Measurements from ENCODE around the gene KLHL40. TPM values are rescaled to one million over a fixed set of nuclear protein-coding genes. Genes with fewer than 3 reads are reported as not detected.

Gene KLHL40
- total RNA-seq, 1 donor from 2014 or later, result not detected

DNA sequence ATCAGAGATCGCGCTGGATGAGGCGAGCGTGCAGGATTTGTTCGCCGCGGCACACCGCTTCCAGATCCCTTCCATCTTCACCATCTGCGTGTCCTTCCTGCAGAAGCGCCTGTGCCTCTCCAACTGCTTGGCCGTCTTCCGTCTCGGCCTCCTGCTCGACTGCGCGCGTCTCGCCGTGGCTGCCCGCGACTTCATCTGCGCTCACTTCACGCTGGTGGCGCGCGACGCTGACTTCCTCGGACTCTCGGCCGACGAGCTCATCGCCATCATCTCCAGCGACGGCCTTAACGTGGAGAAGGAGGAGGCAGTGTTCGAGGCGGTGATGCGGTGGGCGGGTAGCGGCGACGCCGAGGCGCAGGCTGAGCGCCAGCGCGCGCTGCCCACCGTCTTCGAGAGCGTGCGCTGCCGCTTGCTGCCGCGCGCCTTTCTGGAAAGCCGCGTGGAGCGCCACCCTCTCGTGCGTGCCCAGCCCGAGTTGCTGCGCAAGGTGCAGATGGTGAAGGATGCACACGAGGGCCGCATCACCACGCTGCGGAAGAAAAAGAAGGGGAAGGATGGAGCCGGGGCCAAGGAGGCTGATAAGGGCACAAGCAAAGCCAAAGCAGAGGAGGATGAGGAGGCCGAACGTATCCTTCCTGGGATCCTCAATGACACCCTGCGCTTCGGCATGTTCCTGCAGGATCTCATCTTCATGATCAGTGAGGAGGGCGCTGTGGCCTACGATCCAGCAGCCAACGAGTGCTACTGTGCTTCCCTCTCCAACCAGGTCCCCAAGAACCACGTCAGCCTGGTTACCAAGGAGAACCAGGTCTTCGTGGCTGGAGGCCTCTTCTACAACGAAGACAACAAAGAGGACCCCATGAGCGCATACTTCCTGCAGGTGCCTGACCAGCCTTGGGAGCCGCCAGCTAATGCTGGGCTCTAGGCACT is 819 bp downstream of the KLHL40 start:
- no peaks in the 10 kb centered on the region for H3K36me3 Mint-ChIP-seq (ENCODE audit: low read depth)
- peaks cover 2% of the 10 kb centered on the region for H3K4me1 Mint-ChIP-seq
- H3K4me3 Mint-ChIP-seq, result peak overlapping the region; percentile 25
- intact Hi-C loops (cut with micrococcal nuclease), result no loop called here
- H3K9me3 Mint-ChIP-seq, result no peaks in the 10 kb centered on the region
- H3K27ac Mint-ChIP-seq, result no peak overlapping the region
- H3K27me3 Mint-ChIP-seq, result peaks cover 15% of the 10 kb centered on the region
- DNase-seq, result no peak

DNA sequence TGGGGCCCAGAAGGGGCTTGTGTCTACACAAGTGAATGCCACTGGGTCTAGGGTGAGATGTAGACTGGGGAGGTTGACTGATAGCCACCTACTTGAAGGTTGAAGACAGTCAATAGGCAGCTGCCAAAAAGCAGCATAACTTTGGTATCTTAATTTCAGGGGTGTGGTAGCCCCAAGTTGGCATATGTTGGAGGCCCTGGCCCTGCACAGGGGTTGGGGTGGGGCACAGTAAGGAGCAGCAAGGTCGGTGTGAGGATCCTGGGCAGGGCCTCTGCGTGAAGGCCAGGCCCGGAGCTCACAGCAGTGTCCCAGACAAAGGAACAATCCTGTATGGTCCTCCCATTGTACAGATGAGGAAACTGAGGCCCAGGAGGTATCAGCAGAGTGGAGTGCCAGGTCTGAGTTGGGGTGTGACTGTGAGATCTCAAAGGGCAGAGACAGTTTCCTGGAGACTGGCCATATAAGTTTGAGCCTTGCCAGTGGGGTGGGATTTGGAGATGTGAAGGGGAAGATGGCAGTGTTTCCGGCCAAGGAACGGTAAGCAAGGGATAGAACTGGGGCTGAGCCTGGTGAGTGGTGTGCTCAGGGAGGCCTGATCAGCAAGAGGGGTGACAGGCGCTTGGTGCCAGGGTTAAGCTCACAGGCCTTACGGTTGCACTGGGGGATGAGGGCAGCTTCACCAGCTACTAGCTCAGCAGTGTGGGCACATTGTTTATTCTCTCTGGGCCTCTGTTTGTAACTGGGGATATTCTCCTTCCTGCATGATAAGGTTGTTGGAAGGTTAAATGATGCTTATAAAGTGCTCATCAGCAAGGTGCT is 1.7 kb downstream of the KLHL40 start:
- Mint-ChIP-seq H3K36me3 (ENCODE audit: low read depth) (no peaks in the 10 kb centered on the region), H3K9me3 (no peaks in the 10 kb centered on the region), H3K27ac (no peak overlapping the region), H3K27me3 (peaks cover 12% of the 10 kb centered on the region), H3K4me1 (peaks cover 2% of the 10 kb centered on the region), H3K4me3 (no peak overlapping the region)
- intact Hi-C loops (cut with micrococcal nuclease), result no loop called here
- DNase-seq, result no peak

DNA sequence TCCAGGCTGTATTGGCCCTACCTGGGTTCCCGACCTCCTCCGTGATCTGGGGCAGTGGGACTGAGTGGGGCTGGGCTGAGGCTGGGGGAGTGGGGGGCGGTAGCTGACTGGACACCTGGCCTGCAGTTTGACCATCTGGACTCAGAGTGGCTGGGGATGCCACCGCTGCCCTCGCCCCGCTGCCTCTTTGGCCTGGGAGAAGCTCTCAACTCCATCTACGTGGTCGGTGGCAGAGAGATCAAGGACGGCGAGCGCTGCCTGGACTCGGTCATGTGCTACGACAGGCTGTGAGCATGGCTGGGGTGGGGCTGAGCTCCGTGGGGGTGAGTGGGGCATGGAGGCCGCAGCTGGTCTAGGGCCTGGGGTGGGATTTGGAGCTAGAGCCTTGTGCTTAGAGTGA is 2.7 kb downstream of the KLHL40 start:
- Mint-ChIP-seq H3K27me3 (peaks cover 12% of the 10 kb centered on the region), H3K27ac (no peak overlapping the region), H3K4me1 (peaks cover 2% of the 10 kb centered on the region), H3K36me3 (ENCODE audit: low read depth) (no peaks in the 10 kb centered on the region), H3K4me3 (no peak overlapping the region), H3K9me3 (no peaks in the 10 kb centered on the region)
- DNase-seq, result no peak
- intact Hi-C loops (cut with micrococcal nuclease), result no loop called here

DNA sequence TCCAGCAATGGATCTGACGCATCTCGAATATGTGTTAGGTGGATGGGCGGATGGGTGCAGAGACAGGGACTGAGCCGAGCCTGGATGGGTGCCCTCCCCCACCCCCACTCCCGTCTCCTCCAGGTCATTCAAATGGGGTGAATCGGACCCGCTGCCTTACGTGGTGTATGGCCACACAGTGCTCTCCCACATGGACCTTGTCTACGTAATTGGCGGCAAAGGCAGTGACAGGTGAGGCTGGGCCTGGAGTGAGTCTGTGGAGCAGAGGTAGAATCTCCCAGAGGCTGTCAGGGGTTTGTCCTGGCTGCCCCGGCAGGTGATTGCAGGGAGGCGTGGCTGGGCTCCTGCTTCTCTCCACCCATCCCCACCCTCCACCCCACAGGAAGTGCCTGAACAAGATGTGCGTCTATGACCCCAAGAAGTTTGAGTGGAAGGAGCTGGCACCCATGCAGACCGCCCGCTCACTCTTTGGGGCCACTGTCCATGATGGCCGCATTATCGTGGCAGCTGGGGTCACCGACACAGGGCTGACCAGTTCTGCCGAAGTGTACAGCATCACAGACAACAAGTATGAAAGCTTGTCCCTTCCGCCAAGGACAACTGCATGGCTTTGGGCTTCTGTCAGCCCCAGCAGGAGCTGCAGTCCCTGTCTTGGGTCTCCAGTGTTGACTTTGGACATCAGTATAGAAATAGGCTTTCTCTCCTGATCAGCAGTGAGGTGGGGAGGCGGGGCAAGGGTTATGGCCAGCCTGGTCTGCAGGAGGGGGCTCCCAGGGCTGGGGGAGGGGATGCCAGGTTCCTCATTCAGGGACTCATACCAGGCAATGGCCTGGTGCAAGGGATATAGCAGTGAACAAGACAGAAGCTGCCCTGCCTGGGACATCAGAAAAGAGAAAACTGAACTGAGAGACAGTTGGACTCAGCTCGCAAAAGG is 3.4 kb downstream of the KLHL40 start:
- Mint-ChIP-seq H3K9me3 (no peaks in the 10 kb centered on the region), H3K4me3 (no peak overlapping the region), H3K4me1 (peaks cover 2% of the 10 kb centered on the region), H3K27ac (no peak overlapping the region), H3K36me3 (ENCODE audit: low read depth) (no peaks in the 10 kb centered on the region), H3K27me3 (peaks cover 12% of the 10 kb centered on the region)
- intact Hi-C loops (cut with micrococcal nuclease), result no loop called here
- no peak for DNase-seq

DNA sequence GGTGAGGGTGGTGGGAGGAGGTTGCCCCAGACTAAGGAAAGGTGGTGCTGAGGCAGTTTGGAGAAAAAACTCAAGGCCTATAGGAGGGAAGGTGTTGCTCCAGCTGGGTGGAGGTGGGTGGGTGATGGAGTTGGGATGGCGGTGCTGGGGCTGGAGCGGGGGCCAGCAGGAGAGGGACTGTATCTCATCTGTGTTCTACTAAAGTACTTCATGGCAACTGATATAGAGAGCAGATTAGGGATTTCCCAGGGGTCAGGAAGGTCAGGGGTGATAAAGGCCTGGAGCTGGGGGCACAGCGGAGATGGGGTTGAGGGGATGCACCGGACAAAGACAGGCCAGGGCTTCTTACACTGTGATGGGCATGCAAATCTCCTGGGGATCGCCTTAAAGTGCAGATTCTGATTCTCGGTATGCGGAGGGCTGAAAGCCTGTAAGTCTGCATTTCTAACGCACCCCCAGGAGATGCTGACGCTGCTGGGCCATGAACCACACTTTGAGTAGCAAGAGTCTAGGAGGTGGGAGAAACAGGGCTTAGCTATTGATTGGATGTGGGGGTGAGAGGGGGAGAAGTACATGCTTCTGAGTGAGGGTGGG is 4.2 kb downstream of the KLHL40 start:
- Mint-ChIP-seq H3K36me3 (ENCODE audit: low read depth) (no peaks in the 10 kb centered on the region), H3K4me3 (no peak overlapping the region), H3K9me3 (no peaks in the 10 kb centered on the region), H3K4me1 (peaks cover 2% of the 10 kb centered on the region), H3K27me3 (peaks cover 12% of the 10 kb centered on the region), H3K27ac (no peak overlapping the region)
- DNase-seq, result no peak
- intact Hi-C loops (cut with micrococcal nuclease), result no loop called here

DNA sequence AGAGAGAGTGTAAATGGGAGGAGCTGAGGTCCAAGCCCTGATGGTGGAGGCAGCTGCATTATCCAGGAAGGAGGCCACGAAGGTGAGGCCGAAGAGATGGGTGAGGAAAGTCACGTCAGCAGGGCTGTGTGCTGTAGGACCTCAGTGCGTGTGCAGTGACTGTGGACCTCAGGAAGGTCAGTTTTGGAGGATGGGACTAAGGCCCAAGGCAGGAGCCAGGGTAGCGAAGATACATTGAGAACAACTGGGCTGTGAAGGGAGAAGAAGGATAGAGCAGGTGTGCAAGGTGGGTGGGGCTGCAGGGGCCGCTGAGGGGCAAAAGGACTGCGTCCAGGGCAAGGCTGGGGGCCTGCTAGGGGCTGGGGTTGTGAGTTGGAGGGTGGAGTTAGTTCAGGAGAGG is 4.9 kb downstream of the KLHL40 start:
- H3K27me3 Mint-ChIP-seq, result peaks cover 12% of the 10 kb centered on the region
- no peak overlapping the region for H3K27ac Mint-ChIP-seq
- no peaks in the 10 kb centered on the region for H3K9me3 Mint-ChIP-seq
- no peak for DNase-seq
- intact Hi-C loops (cut with micrococcal nuclease), result no loop called here
- H3K4me3 Mint-ChIP-seq, result no peak overlapping the region
- H3K36me3 Mint-ChIP-seq (ENCODE audit: low read depth), result no peaks in the 10 kb centered on the region
- H3K4me1 Mint-ChIP-seq, result peaks cover 2% of the 10 kb centered on the region

DNA sequence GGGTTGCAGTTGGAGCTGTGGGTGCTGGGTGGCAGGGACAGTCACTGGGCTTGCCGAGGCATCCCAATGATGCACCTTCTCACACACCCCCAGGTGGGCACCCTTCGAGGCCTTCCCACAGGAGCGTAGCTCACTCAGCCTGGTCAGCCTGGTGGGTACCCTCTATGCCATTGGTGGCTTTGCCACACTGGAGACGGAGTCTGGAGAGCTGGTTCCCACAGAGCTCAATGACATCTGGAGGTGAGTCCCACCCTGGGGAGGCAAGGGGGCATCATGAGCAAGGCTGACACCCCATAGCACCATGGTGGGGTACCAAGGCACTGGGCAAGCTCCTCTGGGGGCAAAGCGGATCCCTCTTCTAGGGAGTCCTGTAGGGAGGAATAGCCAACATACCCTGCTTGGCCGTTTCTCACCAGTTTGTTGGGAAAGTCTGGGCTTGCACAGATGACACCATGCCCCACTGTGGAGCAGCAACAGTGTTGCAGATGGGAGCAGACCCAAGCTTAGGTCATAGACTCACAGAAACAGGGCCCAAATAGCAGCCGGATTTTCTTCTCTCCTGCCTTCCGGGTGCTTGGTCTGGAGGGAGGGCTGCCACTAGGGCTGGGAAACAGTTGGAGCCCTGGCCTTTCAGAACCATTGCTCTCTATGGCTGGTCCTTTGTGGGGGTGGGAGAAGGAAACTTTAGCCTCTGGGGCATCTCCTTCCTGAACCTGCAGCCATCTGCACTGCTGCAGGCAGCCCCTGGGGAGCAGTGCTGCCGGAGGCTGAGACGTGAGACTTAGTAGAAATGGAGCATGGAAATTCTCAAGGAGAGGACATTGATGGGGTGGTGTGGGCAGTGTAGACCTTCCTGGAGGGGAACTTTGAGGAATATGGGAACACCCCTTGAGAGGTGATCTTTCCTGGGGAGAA is 5.7 kb downstream of the KLHL40 start:
- no peak for DNase-seq
- no peaks in the 10 kb centered on the region for H3K4me1 Mint-ChIP-seq
- intact Hi-C loops (cut with micrococcal nuclease), result no loop called here
- H3K36me3 Mint-ChIP-seq (ENCODE audit: low read depth), result no peaks in the 10 kb centered on the region
- no peak overlapping the region for H3K4me3 Mint-ChIP-seq
- H3K27me3 Mint-ChIP-seq, result peaks cover 7% of the 10 kb centered on the region
- no peaks in the 10 kb centered on the region for H3K9me3 Mint-ChIP-seq
- no peak overlapping the region for H3K27ac Mint-ChIP-seq

DNA sequence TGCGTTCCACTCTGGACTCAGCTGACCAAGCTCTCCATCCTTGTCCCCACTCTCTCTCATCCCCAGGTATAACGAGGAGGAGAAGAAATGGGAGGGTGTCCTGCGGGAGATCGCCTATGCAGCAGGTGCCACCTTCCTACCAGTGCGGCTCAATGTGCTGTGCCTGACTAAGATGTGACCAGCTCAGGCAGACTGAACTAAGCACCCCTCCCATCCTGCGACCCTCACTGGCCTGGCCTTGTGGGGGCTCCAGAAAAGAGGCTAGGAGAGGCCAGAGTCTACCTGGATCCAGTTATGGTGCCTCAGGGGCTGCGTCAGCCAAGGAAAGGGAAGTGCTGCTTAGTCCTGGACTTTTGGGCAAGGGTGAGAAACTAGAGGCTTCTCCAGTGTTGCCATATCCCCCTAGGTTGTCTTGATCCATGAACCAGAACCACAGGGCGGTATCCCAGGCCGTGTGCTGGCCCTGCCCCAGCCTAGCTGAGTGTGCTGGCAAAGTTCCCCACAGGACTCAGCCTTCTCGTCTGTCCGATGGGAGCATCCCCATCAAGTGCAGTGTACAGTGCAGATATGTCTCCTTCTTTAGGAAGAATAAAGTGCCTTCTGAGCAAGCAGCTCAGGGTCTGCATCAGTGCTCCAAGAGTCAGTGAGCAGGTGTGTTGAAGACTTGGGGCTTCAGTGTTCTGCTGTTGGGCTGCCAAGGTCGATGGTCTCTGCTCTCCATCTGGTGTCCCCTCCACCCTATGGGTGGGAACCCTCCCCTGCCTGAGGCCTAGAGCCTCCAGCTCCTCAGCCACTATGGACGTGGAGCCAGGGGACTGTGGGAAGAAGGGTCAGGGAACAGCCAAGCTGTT is 6.7 kb downstream of the KLHL40 start:
- H3K4me1 Mint-ChIP-seq, result no peaks in the 10 kb centered on the region
- H3K36me3 Mint-ChIP-seq (ENCODE audit: low read depth), result no peaks in the 10 kb centered on the region
- peaks cover 7% of the 10 kb centered on the region for H3K27me3 Mint-ChIP-seq
- no peak overlapping the region for H3K4me3 Mint-ChIP-seq
- intact Hi-C loops (cut with micrococcal nuclease), result no loop called here
- no peaks in the 10 kb centered on the region for H3K9me3 Mint-ChIP-seq
- no peak overlapping the region for H3K27ac Mint-ChIP-seq
- DNase-seq, result no peak

DNA sequence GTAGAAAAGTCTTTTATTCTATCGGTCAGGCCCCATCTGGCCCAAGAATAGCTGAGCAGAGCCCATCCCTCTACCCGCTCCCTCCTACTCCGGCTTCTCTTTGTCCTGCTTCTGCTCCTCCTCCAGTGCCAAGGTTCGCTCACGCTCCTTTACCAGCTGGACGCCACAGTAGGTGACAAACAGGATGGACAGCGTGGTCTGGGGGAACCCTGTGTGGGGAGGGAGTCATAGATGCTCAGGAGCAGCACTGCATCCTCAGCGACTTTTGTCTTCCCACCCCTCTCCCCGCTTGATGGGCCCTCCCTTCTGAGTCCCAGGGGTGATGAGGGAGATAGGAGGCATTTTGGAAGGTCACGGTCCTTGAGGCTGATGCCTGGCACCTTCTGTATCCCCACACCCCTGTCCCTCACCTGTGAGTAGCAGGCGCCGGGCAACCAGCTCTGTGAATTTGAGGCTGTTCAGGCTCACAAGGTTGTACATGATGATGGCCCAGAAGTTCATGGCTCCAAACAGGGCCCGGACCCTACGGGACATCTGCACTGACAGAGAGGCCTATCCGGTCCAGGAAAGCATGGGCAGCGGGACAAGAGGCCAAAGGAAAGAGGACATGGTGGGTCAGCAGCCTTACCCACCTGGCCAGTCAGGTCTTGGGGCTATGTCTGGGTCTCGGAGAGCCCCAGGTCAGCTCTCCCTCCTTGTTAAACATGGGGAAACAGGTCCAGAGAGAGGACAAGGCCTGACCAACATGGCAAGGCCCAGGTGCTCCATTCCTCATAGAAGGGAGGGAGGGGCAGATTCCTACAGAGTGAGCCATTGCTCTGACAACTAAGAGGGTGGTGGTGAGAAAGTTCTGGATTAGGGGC is 7.6 kb downstream of the KLHL40 start:
- no peak for DNase-seq
- H3K27me3 Mint-ChIP-seq, result peaks cover 5% of the 10 kb centered on the region
- H3K27ac Mint-ChIP-seq, result no peak overlapping the region
- no peak overlapping the region for H3K4me3 Mint-ChIP-seq
- H3K36me3 Mint-ChIP-seq (ENCODE audit: low read depth), result no peaks in the 10 kb centered on the region
- H3K9me3 Mint-ChIP-seq, result no peaks in the 10 kb centered on the region
- intact Hi-C loops (cut with micrococcal nuclease), result no loop called here
- no peaks in the 10 kb centered on the region for H3K4me1 Mint-ChIP-seq

DNA sequence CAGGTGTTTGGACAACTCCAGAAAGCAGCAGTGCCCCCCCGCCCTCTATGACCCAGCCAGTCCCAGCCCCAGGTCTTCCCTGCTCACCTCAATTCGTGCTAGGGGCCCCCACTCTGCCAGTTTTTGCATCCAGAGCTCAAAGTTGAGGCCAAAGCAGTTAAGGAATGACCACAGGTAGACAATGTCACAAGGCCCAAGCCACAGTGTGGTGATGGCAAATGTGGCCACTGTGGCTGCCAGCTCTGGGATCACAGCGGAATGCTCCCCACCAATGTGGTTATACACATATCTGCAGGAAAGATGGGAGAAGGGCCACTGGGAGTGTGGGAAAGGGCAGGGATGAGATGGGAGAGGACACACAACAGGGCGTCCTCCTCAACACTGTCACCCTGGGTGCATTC is 8.2 kb downstream of the KLHL40 start:
- Mint-ChIP-seq H3K27me3 (peaks cover 5% of the 10 kb centered on the region), H3K9me3 (no peaks in the 10 kb centered on the region), H3K4me1 (no peaks in the 10 kb centered on the region), H3K36me3 (ENCODE audit: low read depth) (no peaks in the 10 kb centered on the region), H3K4me3 (no peak overlapping the region), H3K27ac (no peak overlapping the region)
- DNase-seq, result no peak
- intact Hi-C loops (cut with micrococcal nuclease), result no loop called here

DNA sequence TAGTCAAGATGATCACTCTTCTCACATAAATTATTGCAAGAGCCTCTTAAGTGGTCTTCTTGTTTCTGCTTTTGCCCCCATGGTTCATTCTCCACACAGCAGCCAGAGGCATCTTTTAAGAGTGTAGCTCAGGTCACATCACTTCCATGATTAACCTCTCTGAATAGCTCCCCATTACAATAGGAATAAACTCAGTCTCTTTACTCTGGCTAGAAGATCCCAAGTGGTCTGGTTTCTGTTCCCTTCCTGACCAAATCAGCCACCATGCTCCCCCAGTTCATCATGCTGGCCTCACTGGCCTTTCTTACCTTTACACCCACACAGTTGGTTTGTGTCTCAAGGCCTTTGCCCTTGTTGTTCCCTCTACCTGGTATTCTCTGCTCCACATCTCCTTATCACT is 9.0 kb downstream of the KLHL40 start:
- intact Hi-C loops (cut with micrococcal nuclease), result no loop called here
- Mint-ChIP-seq H3K4me1 (no peaks in the 10 kb centered on the region), H3K27me3 (peaks cover 5% of the 10 kb centered on the region), H3K9me3 (no peaks in the 10 kb centered on the region), H3K27ac (no peak overlapping the region), H3K4me3 (no peak overlapping the region), H3K36me3 (ENCODE audit: low read depth) (no peaks in the 10 kb centered on the region)
- no peak for DNase-seq
